Uterus (tissue), 4 donors: ENCODE measurements around the gene ITGA11. TPM values are rescaled to one million over a fixed set of nuclear protein-coding genes. Genes with fewer than 3 reads are reported as not detected.

Experiments
- DNase-seq, 2 donors: peaks; one replicate each; pipeline ENCODE4 v3.0.0-alpha.2; 2019 to 2020
- H3K27ac ChIP-seq, 2 donors: fragments of 200-600 bp; sonication (generic); 1 replicate in 1 of 2; 2 replicates in 1 of 2; pipeline ENCODE4 v1.5.1; 2016 to 2018
- H3K27me3 ChIP-seq, 2 donors: fragments of 200-600 bp; sonication (generic); one replicate each; pipeline ENCODE4 v1.5.1; 2018 to 2019; ENCODE audit warnings: control low read depth in 1 of 2
- H3K36me3 ChIP-seq, 2 donors: fragments of 200-600 bp; sonication (generic); one replicate each; pipeline ENCODE4 v1.5.1; 2019; ENCODE audit warnings: control low read depth in 1 of 2
- H3K4me1 ChIP-seq, 2 donors: fragments of 200-600 bp; sonication (generic); one replicate each; pipeline ENCODE4 v1.5.1; 2018 to 2019; ENCODE audit warnings: control low read depth in 1 of 2
- H3K4me3 ChIP-seq, 2 donors: fragments of 200-600 bp; sonication (generic); 1 replicate in 1 of 2; 2 replicates in 1 of 2; pipeline ENCODE4 v1.5.1; 2018 to 2019; ENCODE audit warnings: mild to moderate bottlenecking in 1 of 2
- H3K9me3 ChIP-seq, 2 donors: fragments of 200-600 bp; sonication (generic); one replicate each; pipeline ENCODE4 v1.5.1; 2019; ENCODE audit warnings: control low read depth in 1 of 2
- CTCF ChIP-seq, 4 experiments: fragments of 200-600 bp in 2 of 4; fragments of 450-650 bp in 2 of 4; sonication (generic) in 2 of 4; IDR thresholded peaks; one replicate each; pipeline ENCODE4 v1.5.1; 2016 to 2019; ENCODE audit warnings: antibody characterized with exemption in 4 of 4, mild to moderate bottlenecking in 2 of 4, moderate library complexity in 1 of 4
- POLR2A ChIP-seq, 2 donors: fragments of 450-650 bp; IDR thresholded peaks; one replicate each; pipeline ENCODE4 v1.6.1; 2016; ENCODE audit warnings: antibody characterized with exemption in 2 of 2, mild to moderate bottlenecking in 1 of 2, moderate library complexity in 1 of 2
- intact Hi-C: fragments of 100-400 bp; cut with DNase I; formaldehyde crosslinking; loops from one replicate; pipeline ENCODE4 v1.15.1; 2023; ENCODE audit warnings: low total_unique reads
- total RNA-seq, 4 donors: library from RNA; depleted of rRNA in 3 of 4; stranded (reverse); fragments of >200 nt in 3 of 4; gene quantifications; one replicate each; pipeline versions ENCODE4 v1.1.0 to v1.2.4, GENCODE V29; 2014 to 2023
- donor health status: DM: yes; HTN: yes; CAD: no.

Gene ITGA11
- total RNA-seq, 4 donors from 2014 or later, result 37.3 to 106 (median 61.1) TPM

- no peak for TF ChIP-seq CTCF (IDR thresholded peaks at IDR 0.05)
- TF ChIP-seq POLR2A (IDR thresholded peaks at IDR 0.05), result no peak
- Histone ChIP-seq H3K27me3 (no peaks in the 10 kb centered on the region), H3K9me3 (no peaks in the 10 kb centered on the region), H3K27ac (no peak overlapping the region), H3K4me1 (peaks cover 0 to 8% of the 10 kb centered on the region in 2 donors), H3K4me3 (no peak overlapping the region), H3K36me3 (no peaks in the 10 kb centered on the region)
- peak in 1 of 2 donors; percentile 13 for DNase-seq
- intact Hi-C loops, result loop anchor here (10.0 kb wide), 1 partner anchor 48 kb away; no protein-coding TSS in a partner anchor
Observed at GRCh38 chr15:68302729-68303128, 129.2 kb downstream of the ITGA11 start.

DNA sequence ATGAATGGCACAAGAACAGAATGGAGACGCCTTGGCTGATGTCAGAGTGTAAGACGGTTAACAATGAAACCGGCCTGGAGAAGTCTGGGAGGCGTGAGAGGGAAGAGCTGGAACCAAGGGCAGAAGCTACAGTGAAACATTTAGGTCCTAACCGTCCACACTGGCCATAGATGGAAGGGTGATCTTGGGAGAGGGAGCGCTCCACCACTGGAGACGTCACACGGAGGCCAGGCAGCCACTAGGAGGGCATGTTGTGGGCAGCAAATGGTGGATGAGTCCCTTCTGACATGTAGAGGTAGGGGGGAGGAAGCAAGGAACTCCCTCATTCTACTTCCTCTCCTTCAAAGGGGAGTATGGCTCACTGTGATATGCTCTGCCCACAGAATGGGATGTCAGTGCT is 130.7 kb downstream of the ITGA11 start:
- Histone ChIP-seq H3K36me3 (no peaks in the 10 kb centered on the region), H3K9me3 (no peaks in the 10 kb centered on the region), H3K27me3 (no peaks in the 10 kb centered on the region), H3K4me3 (no peak overlapping the region), H3K4me1 (peaks cover 0 to 7% of the 10 kb centered on the region in 2 donors), H3K27ac (peak overlapping the region in 1 of 2 donors; percentile 17)
- no peak for TF ChIP-seq CTCF (IDR thresholded peaks at IDR 0.05)
- TF ChIP-seq POLR2A (IDR thresholded peaks at IDR 0.05), result no peak
- DNase-seq, result peak in 1 of 2 donors; percentile 8
- intact Hi-C loops, result loop anchor here (10.0 kb wide), 1 partner anchor 46 kb away; no protein-coding TSS in a partner anchor

DNA sequence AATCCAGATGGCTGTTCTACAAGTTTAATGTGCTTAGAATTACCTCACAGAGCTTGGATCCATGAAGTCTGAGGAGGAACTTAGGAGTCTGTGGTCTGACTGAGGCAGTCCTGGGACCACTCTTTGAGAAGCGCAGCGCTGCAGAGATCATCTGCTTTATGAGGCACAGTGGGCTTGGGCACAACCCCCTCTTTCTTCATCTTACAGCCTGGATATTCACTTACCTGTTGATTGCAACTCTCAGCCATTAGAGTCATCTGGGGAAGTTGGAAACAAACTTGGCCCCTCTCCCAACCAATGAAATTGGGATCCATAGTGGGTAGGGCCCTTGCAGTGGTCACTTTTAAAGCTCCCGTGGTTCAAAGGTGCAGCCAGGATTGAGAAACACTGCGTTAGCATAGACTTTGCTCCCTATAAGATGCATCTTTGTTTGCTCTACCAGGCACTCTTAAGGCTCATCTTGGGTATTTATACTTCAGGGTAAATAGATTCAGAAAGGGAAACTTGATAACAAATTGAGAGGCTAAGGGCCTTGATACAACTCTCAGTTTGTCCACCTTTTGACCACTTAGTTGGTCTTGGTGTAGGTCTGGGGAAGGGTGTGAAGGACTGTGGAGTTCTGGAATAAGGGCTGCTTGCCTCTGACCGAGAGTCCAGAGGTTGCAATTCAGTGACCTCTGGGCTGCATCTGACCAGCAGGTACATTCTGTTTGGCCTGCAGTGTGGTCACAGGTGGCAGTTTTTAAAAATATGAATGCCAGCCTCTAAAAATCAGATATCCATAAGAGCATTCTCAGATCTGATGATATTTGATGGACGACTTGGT is 131.6 kb downstream of the ITGA11 start:
- Histone ChIP-seq H3K4me3 (no peak overlapping the region), H3K36me3 (no peaks in the 10 kb centered on the region), H3K9me3 (no peaks in the 10 kb centered on the region), H3K4me1 (peaks cover 0 to 6% of the 10 kb centered on the region in 2 donors), H3K27me3 (no peaks in the 10 kb centered on the region), H3K27ac (peak overlapping the region; percentile 70 to 82)
- intact Hi-C loops, result loop anchor here (10.0 kb wide), 1 partner anchor 46 kb away; no protein-coding TSS in a partner anchor
- DNase-seq, result no peak
- TF ChIP-seq POLR2A (IDR thresholded peaks at IDR 0.05) (no peak), CTCF (IDR thresholded peaks at IDR 0.05) (no peak)

GRCh38 chr15:68299436-68299835 is 132.5 kb downstream of the ITGA11 start:
- H3K27me3 ChIP-seq, result no peaks in the 10 kb centered on the region
- DNase-seq, result peak in 1 of 2 donors; percentile 42
- H3K27ac ChIP-seq, result peak overlapping the region; percentile 70 to 82
- no peaks in the 10 kb centered on the region for H3K36me3 ChIP-seq
- TF ChIP-seq POLR2A (IDR thresholded peaks at IDR 0.05), result no peak
- no peak for TF ChIP-seq CTCF (IDR thresholded peaks at IDR 0.05)
- H3K4me1 ChIP-seq, result peaks cover 0 to 10% of the 10 kb centered on the region in 2 donors
- intact Hi-C loops, result no loop called here
- peak overlapping the region; percentile 4 to 13 for H3K4me3 ChIP-seq
- no peaks in the 10 kb centered on the region for H3K9me3 ChIP-seq

DNA sequence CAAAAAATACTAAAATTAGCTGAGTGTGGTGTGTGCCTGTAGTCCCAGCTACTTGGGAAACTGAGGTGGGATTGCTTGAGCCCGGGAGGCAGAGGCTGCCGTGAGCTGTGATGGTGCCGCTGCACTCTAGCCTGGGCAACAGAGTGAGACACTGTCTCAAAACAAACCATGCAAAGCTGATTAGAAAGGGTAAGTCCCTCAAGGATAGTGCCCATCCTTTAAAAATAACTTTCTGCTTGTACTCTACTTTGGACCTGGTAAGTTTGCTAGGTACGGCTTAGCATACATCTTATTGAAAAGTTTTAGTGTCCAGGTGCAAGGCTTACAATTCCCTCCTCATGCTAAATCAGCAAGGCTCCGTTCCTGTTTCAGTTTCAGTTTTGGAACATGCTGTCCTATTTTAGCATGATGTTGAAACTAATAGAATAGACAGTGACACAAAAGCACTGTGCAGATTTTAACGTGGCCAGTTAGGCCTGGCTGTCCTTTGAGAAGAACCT is 133.0 kb downstream of the ITGA11 start:
- TF ChIP-seq CTCF (IDR thresholded peaks at IDR 0.05) (no peak), POLR2A (IDR thresholded peaks at IDR 0.05) (no peak)
- Histone ChIP-seq H3K36me3 (no peaks in the 10 kb centered on the region), H3K27ac (peak overlapping the region; percentile 70 to 82), H3K4me1 (peaks cover 0 to 10% of the 10 kb centered on the region in 2 donors), H3K4me3 (peak overlapping the region; percentile 4 to 13), H3K27me3 (no peaks in the 10 kb centered on the region), H3K9me3 (no peaks in the 10 kb centered on the region)
- intact Hi-C loops, result no loop called here
- peak in 1 of 2 donors; percentile 30 for DNase-seq
